Measurements from ENCODE around the gene ARHGAP15.

GRCh38 chr2:143282684-143283083 lies 153.5 kb downstream of the ARHGAP15 start:
- no peak for TF ChIP-seq POLR2AphosphoS5 (IDR thresholded peaks at IDR 0.05; ENCODE audit: borderline replicate concordance, low read depth, low read length)
- no peak for TF ChIP-seq EZH2 (IDR thresholded peaks at IDR 0.05)
- TF ChIP-seq FOXP2 (optimal IDR thresholded peaks at IDR 0.05; ENCODE audit: control extremely low read depth, extremely low read length, insufficient read depth), result no peak
